Vagina (tissue), 2 donors: Measurements from ENCODE around the gene EID1. TPM values are rescaled to one million over a fixed set of nuclear protein-coding genes. Genes with fewer than 3 reads are reported as not detected.
A peak's percentile ranks its signal among the peaks of the same experiment; 100 is the strongest.

Experiments
- DNase-seq, 2 donors: peaks; one replicate each; pipeline ENCODE4 v3.0.0-alpha.2; 2017; ENCODE audit errors: extremely low spot score in 2 of 2
- H3K27ac ChIP-seq: fragments of 200-600 bp; sonication (generic); one replicate; pipeline ENCODE4 v1.5.1; 2019
- H3K27me3 ChIP-seq: fragments of 200-600 bp; sonication (generic); one replicate; pipeline ENCODE4 v1.5.1; 2019
- H3K36me3 ChIP-seq, 2 donors: fragments of 200-600 bp; sonication (generic); one replicate each; pipeline ENCODE4 v1.5.1; 2017 to 2019
- H3K4me1 ChIP-seq: fragments of 200-600 bp; sonication (generic); one replicate; pipeline ENCODE4 v1.5.1; 2019
- H3K4me3 ChIP-seq, 2 donors: fragments of 200-600 bp; sonication (generic); 1 replicate in 1 of 2; 2 replicates in 1 of 2; pipeline ENCODE4 v1.5.1; 2016 to 2019
- H3K9me3 ChIP-seq: fragments of 200-600 bp; sonication (generic); one replicate; pipeline ENCODE4 v1.5.1; 2019
- CTCF ChIP-seq, 3 experiments: fragments of 450-650 bp in 2 of 3; fragments of 200-600 bp in 1 of 3; sonication (generic) in 1 of 3; IDR thresholded peaks; one replicate each; pipeline ENCODE4 v1.5.1; 2017 to 2019; ENCODE audit warnings: antibody characterized with exemption in 3 of 3, mild to moderate bottlenecking in 2 of 3, moderate library complexity in 2 of 3
- POLR2A ChIP-seq, 2 donors: fragments of 450-650 bp; IDR thresholded peaks; one replicate each; pipeline ENCODE4 v1.6.1; 2017; ENCODE audit warnings: antibody characterized with exemption in 2 of 2, mild to moderate bottlenecking in 2 of 2, moderate library complexity in 2 of 2
- POLR2AphosphoS5 ChIP-seq, 2 donors: sonication (generic); formaldehyde crosslinking; IDR thresholded peaks; one replicate each; pipeline ENCODE4 v1.9.0; 2017; ENCODE audit warnings: antibody characterized with exemption in 2 of 2, mild to moderate bottlenecking in 2 of 2, low read depth in 1 of 2; ENCODE audit not compliant: insufficient read depth in 1 of 2
- intact Hi-C: fragments of 100-400 bp; cut with DNase I; formaldehyde crosslinking; loops from one replicate; pipeline ENCODE4 v1.15.1; 2023
- total RNA-seq: library from RNA; depleted of rRNA; stranded (reverse); fragments of >200 nt; gene quantifications from one replicate; pipeline ENCODE4 v1.2.3, GENCODE V29; 2016

Gene EID1
- total RNA-seq = 175 TPM

DNA sequence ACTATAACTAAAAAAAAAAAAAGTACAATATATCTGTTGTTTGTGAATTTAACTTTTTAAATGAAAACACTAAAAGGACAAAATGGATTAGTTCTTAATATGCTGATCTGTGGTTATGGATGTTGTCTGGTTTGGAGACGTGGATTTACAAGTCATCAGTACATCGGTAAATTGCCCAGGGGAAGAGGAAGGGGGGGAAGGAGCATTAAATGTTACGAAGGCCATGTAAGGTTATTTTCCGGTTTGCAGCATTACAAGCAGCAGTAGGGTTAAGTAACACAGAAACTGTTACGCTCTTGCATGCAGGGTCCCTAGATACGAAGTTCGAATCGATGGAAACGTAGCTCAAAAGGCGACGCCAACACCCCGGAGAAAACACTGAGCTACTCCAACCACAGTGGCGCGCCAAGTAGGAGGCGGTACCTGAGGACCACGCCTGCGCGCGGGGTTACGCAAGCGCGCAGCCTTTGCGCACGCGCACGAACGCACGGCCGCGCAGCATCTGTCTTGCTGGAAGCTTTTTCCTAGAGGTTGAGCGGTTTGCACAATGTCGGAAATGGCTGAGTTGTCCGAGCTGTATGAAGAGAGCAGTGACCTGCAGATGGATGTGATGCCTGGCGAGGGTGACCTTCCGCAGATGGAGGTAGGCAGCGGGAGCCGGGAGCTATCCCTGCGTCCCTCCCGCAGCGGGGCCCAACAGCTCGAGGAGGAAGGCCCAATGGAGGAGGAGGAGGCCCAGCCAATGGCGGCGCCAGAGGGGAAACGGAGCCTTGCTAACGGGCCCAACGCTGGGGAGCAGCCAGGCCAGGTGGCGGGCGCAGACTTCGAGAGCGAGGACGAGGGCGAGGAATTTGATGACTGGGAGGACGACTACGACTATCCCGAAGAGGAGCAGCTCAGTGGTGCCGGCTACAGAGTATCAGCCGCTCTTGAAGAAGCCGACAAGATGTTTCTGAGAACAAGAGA is at the start of gene EID1:
TSS of gene EID1 (plus strand) at position 505 of the 966 bp plus-strand sequence. CDS start at position 548, 43 bp downstream.
- peak; percentile 96 to 99 for TF ChIP-seq POLR2AphosphoS5 (IDR thresholded peaks at IDR 0.05; ENCODE audit: insufficient read depth in 1 of 2, low read depth in 1 of 2)
- TF ChIP-seq CTCF (IDR thresholded peaks at IDR 0.05) = no peak
- peak; percentile 20 to 90 for TF ChIP-seq POLR2A (IDR thresholded peaks at IDR 0.05)
- Histone ChIP-seq H3K9me3 (no peaks in the 10 kb centered on the region), H3K27me3 (no peaks in the 10 kb centered on the region), H3K4me3 (peak within 1 kb of the TSS; percentile 83 to 92), H3K4me1 (peaks cover 22% of the 10 kb centered on the region), H3K36me3 (no peaks in the 10 kb centered on the region), H3K27ac (peak within 1 kb of the TSS; percentile 81)
- intact Hi-C loops = no loop called here
- peak in 1 of 2 donors; percentile 96 for DNase-seq

DNA sequence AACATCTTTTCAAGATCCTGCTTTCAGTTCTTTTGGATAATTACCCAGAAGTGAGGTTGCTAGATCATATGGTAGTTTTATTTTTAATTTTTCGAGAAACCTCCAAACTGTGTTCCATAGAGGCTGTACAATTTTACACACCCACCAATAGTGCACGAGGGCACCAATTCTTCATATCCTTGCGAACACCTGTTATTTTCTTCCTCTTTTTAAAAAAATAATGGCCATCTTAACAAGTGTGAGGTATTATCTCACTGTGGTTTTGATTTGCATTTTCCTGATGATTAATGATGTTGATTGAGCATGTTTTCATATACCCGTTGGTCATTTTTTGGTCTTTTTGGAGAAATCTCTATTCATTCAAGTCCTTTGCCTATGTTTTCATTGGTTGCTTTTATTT is 49.5 kb upstream of the EID1 start:
- TF ChIP-seq POLR2AphosphoS5 (IDR thresholded peaks at IDR 0.05; ENCODE audit: insufficient read depth in 1 of 2, low read depth in 1 of 2) (no peak), POLR2A (IDR thresholded peaks at IDR 0.05) (no peak), CTCF (IDR thresholded peaks at IDR 0.05) (no peak)
- no peak overlapping the region for H3K27ac ChIP-seq

DNA sequence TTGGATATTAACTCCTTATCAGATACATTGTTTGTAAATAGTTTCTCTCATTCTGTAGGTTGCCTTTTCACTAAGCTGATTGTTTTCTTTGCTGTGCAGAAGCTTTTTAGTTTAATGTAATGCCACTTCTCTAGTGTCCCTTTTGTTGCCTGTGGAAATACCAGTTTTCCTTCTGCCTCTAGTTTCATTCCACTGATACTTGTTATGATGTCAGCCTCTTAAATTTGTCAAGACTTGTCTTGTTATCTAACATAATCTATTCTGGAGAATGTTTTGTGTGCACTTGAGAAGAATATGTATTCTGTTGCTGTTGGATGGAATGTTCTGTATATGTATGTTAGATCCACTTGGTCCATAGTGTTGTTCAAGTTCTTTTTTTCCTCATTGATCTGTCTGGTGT is 49.0 kb upstream of the EID1 start:
- no peaks in the 10 kb centered on the region for H3K36me3 ChIP-seq
- no peaks in the 10 kb centered on the region for H3K4me1 ChIP-seq
- H3K27ac ChIP-seq = no peak overlapping the region
- H3K27me3 ChIP-seq = no peaks in the 10 kb centered on the region
- no peak overlapping the region for H3K4me3 ChIP-seq
- DNase-seq = no peak
- TF ChIP-seq POLR2A (IDR thresholded peaks at IDR 0.05) (no peak), POLR2AphosphoS5 (IDR thresholded peaks at IDR 0.05; ENCODE audit: insufficient read depth in 1 of 2, low read depth in 1 of 2) (no peak), CTCF (IDR thresholded peaks at IDR 0.05) (no peak)
- no peaks in the 10 kb centered on the region for H3K9me3 ChIP-seq
- intact Hi-C loops = no loop called here

More for the DNA sequence above, 49.5 kb upstream of the EID1 start:
- Histone ChIP-seq H3K27me3 (no peaks in the 10 kb centered on the region), H3K4me3 (no peak overlapping the region), H3K4me1 (no peaks in the 10 kb centered on the region), H3K9me3 (no peaks in the 10 kb centered on the region), H3K36me3 (no peaks in the 10 kb centered on the region)
- no peak for DNase-seq
- intact Hi-C loops = no loop called here

- TF ChIP-seq POLR2AphosphoS5 (IDR thresholded peaks at IDR 0.05; ENCODE audit: insufficient read depth in 1 of 2, low read depth in 1 of 2) (no peak), CTCF (IDR thresholded peaks at IDR 0.05) (no peak), POLR2A (IDR thresholded peaks at IDR 0.05) (no peak)
- Histone ChIP-seq H3K27me3 (no peaks in the 10 kb centered on the region), H3K9me3 (no peaks in the 10 kb centered on the region)
Measured at GRCh38 chr15:48832648-48833047, 45.3 kb upstream of the EID1 start.

More at GRCh38 chr15:48832648-48833047, 45.3 kb upstream of the EID1 start:
- no peak overlapping the region for H3K27ac ChIP-seq
- no peaks in the 10 kb centered on the region for H3K4me1 ChIP-seq
- intact Hi-C loops = no loop called here
- no peaks in the 10 kb centered on the region for H3K36me3 ChIP-seq
- H3K4me3 ChIP-seq = no peak overlapping the region
- DNase-seq = no peak
